Thyroid gland (tissue), 4 donors: Measurements from ENCODE around the gene DUSP28. TPM values are rescaled to one million over a fixed set of nuclear protein-coding genes. Genes with fewer than 3 reads are reported as not detected.

Experiments
- DNase-seq, 2 donors: peaks; one replicate each; pipeline ENCODE4 v3.0.0-alpha.2; 2019
- H3K27ac ChIP-seq, 3 donors: fragments of 200-600 bp; sonication (generic); 1 replicate in 2 of 3; 2 replicates in 1 of 3; pipeline ENCODE4 v1.5.1; 2016 to 2019; ENCODE audit warnings: mild to moderate bottlenecking in 1 of 3, moderate library complexity in 1 of 3
- H3K27me3 ChIP-seq: fragments of 200-600 bp; sonication (generic); one replicate; pipeline ENCODE4 v1.5.1; 2019
- H3K36me3 ChIP-seq, 2 donors: fragments of 200-600 bp; sonication (generic); one replicate each; pipeline ENCODE4 v1.5.1; 2016 to 2019
- H3K4me1 ChIP-seq, 2 donors: fragments of 200-600 bp; sonication (generic); one replicate each; pipeline ENCODE4 v1.5.1; 2017 to 2019
- H3K4me3 ChIP-seq, 3 donors: fragments of 200-600 bp; sonication (generic); replicated peaks in 1 of 3; 1 replicate in 2 of 3; 2 replicates in 1 of 3; pipeline ENCODE4 v1.5.1; 2016; ENCODE audit warnings: mild to moderate bottlenecking in 1 of 3
- H3K9me3 ChIP-seq: fragments of 200-600 bp; sonication (generic); one replicate; pipeline ENCODE4 v1.5.1; 2017
- CTCF ChIP-seq, 6 experiments: fragments of 200-600 bp in 3 of 6; fragments of 450-650 bp in 3 of 6; sonication (generic) in 3 of 6; IDR thresholded peaks; one replicate each; pipeline ENCODE4 v1.5.1; 2016 to 2019; ENCODE audit warnings: antibody characterized with exemption in 6 of 6, mild to moderate bottlenecking in 2 of 6, inconsistent platforms in 1 of 6, moderate library complexity in 1 of 6
- POLR2A ChIP-seq, 2 donors: fragments of 450-650 bp; IDR thresholded peaks; one replicate each; pipeline ENCODE4 v1.6.1; 2017; ENCODE audit warnings: antibody characterized with exemption in 2 of 2, mild to moderate bottlenecking in 2 of 2, moderate library complexity in 1 of 2
- WGBS, 2 donors: methylation state at CpG; one replicate each; pipeline ENCODE4 v1.1.5; 2017; 5-methylcytosine and 5-hydroxymethylcytosine counted together
- intact Hi-C: fragments of 100-400 bp; cut with DNase I; formaldehyde crosslinking; loops from one replicate; pipeline ENCODE4 v1.15.1; 2023
- total RNA-seq, 4 donors: library from RNA; depleted of rRNA; stranded (reverse); fragments of >200 nt; gene quantifications; one replicate each; pipeline ENCODE4 v1.2.3, GENCODE V29; 2016

The DUSP28 gene
- total RNA-seq, 4 donors from 2014 or later: 6.6 to 12.5 (median 9.2) TPM

DNA sequence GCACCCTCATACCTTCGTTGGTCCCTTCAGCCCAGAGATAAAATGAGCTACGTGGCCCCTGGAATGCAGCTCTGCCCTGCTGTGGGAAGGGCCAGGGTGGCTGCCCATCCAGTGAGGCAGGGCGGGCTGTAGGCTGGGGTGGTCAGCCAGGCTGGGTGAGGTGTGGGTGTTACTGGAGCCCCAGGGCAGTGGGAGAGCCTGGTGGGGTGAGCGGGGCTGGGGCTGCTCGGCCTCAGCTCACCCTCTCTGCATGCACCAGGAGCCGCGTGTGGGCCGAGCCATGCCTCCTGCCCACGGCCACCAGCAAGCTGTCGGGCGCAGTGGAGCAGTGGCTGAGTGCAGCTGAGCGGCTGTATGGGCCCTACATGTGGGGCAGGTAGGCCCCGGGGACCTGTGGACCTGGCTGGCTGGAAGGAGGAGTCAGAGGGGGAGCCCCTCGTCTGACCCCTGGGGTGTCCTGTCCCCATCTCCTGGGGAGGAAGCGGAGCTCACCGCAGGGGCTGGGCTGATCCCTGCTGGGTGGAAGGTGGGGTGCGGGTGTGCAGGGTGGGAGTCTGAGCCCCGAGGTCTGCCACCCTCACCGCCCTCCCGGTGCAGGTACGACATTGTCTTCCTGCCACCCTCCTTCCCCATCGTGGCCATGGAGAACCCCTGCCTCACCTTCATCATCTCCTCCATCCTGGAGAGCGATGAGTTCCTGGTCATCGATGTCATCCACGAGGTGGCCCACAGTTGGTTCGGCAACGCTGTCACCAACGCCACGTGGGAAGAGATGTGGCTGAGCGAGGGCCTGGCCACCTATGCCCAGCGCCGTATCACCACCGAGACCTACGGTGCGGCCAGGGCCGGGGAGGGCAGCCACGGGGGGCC, 13.6 kb downstream of the DUSP28 start:
- WGBS, 2 donors: 91 to 93% methylated on average over 20 to 26 of the region's 37 CpGs
- Histone ChIP-seq H3K27me3 (no peaks in the 10 kb centered on the region), H3K4me3 (no peak overlapping the region), H3K27ac (no peak overlapping the region), H3K4me1 (peaks cover 9 to 21% of the 10 kb centered on the region in 2 donors), H3K9me3 (no peaks in the 10 kb centered on the region), H3K36me3 (peaks cover 24 to 40% of the 10 kb centered on the region in 2 donors)
- no peak for DNase-seq
- TF ChIP-seq POLR2A (IDR thresholded peaks at IDR 0.05) (no peak), CTCF (IDR thresholded peaks at IDR 0.05) (no peak)
- intact Hi-C loops: no loop called here

GRCh38 chr2:240574386-240575100, 14.4 kb downstream of the DUSP28 start:
- TF ChIP-seq POLR2A (IDR thresholded peaks at IDR 0.05): no peak
- Histone ChIP-seq H3K4me1 (peaks cover 6 to 22% of the 10 kb centered on the region in 2 donors), H3K4me3 (no peak overlapping the region), H3K36me3 (peaks cover 24 to 40% of the 10 kb centered on the region in 2 donors), H3K27ac (no peak overlapping the region), H3K9me3 (no peaks in the 10 kb centered on the region), H3K27me3 (no peaks in the 10 kb centered on the region)
- 91 to 92% methylated on average over 14 to 20 of the region's 21 CpGs for WGBS, 2 donors
- intact Hi-C loops: no loop called here
- DNase-seq: no peak

- peaks cover 9 to 22% of the 10 kb centered on the region in 2 donors for H3K4me1 ChIP-seq
- no peak for DNase-seq
- H3K36me3 ChIP-seq: peaks cover 24 to 40% of the 10 kb centered on the region in 2 donors
- no peak overlapping the region for H3K27ac ChIP-seq
- H3K4me3 ChIP-seq: no peak overlapping the region
- no peaks in the 10 kb centered on the region for H3K27me3 ChIP-seq
- TF ChIP-seq CTCF (IDR thresholded peaks at IDR 0.05) (no peak), POLR2A (IDR thresholded peaks at IDR 0.05) (no peak)
- WGBS, 2 donors: 85 to 89% methylated on average over 11 to 17 of the region's 23 CpGs
- no peaks in the 10 kb centered on the region for H3K9me3 ChIP-seq
- intact Hi-C loops: no loop called here
These were observed 15.2 kb downstream of the DUSP28 start for GRCh38 chr2:240575101-240575965.

- Histone ChIP-seq H3K4me1 (peaks cover 10 to 21% of the 10 kb centered on the region in 2 donors), H3K4me3 (no peak overlapping the region), H3K27ac (no peak overlapping the region), H3K9me3 (no peaks in the 10 kb centered on the region), H3K27me3 (no peaks in the 10 kb centered on the region), H3K36me3 (peaks cover 24 to 40% of the 10 kb centered on the region in 2 donors)
- WGBS, 2 donors: 80 to 84% methylated on average over 6 of the region's 6 CpGs
- intact Hi-C loops: no loop called here
- DNase-seq: no peak
- TF ChIP-seq CTCF (IDR thresholded peaks at IDR 0.05) (no peak), POLR2A (IDR thresholded peaks at IDR 0.05) (no peak)
These were observed 15.9 kb downstream of the DUSP28 start for GRCh38 chr2:240576036-240576435.
